ENCODE measurements around the gene METTL13.

Gene METTL13

DNA sequence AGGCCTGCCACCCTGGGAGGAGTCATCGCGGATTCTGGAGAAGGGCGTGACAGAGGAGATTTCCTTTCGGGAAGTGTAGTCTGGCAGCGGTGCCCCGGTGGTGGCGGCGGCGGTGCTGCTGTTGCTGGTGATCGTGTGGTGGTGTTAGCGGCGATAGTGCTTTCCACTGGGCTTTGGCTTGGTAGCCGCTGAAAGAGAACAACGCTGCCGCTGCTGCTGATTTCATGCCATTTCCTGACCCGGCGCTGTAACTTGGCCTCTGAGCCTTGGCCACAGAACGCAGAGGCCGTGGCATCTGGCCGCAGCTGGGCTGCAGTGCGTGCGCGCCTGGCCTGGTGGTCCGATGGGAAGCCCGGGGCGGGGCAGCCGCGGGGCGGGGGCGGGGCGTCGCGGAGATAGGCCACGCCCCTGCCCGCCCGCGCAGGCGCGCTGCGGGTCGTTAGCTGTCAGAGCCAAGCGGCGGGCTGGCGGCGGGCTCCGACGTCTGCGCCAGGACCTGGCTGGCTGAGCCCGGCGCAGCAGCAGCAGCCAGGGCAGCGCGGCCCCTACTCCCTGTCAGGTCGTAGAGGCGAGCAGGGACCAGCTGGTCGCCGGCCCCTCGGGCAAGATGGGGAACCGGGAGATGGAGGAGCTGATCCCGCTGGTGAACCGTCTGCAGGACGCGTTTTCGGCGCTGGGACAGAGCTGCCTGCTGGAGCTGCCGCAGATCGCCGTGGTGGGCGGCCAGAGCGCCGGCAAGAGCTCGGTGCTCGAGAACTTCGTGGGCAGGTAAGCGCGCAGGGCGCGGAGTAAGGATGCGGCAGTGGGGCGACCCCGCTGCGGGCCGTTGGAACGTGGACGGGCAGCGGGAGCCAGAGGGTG is 59.8 kb downstream of the METTL13 start, which contains the start of gene DNM3 (continued):
- peak; percentile 42; the same call in 1 of the 2 replicates for TF ChIP-seq ZNF449 (tag by site-specific recombination; IDR thresholded peaks at IDR 0.05)
- TF ChIP-seq ZNF2 (tag by site-specific recombination; IDR thresholded peaks at IDR 0.05): peak; percentile 67
- TF ChIP-seq, protein P1, sequence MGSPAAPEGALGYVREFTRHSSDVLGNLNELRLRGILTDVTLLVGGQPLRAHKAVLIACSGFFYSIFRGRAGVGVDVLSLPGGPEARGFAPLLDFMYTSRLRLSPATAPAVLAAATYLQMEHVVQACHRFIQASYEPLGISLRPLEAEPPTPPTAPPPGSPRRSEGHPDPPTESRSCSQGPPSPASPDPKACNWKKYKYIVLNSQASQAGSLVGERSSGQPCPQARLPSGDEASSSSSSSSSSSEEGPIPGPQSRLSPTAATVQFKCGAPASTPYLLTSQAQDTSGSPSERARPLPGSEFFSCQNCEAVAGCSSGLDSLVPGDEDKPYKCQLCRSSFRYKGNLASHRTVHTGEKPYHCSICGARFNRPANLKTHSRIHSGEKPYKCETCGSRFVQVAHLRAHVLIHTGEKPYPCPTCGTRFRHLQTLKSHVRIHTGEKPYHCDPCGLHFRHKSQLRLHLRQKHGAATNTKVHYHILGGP (tag by site-specific recombination; IDR thresholded peaks at IDR 0.05): no peak
- TF ChIP-seq, protein P2, sequence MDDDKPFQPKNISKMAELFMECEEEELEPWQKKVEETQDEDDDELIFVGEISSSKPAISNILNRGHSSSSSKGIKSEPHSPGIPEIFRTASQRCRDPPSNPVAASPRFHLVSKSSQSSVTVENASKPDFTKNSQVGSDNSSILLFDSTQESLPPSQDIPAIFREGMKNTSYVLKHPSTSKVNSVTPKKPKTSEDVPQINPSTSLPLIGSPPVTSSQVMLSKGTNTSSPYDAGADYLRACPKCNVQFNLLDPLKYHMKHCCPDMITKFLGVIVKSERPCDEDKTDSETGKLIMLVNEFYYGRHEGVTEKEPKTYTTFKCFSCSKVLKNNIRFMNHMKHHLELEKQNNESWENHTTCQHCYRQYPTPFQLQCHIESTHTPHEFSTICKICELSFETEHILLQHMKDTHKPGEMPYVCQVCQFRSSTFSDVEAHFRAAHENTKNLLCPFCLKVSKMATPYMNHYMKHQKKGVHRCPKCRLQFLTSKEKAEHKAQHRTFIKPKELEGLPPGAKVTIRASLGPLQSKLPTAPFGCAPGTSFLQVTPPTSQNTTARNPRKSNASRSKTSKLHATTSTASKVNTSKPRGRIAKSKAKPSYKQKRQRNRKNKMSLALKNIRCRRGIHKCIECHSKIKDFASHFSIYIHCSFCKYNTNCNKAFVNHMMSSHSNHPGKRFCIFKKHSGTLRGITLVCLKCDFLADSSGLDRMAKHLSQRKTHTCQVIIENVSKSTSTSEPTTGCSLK (tag by site-specific recombination; IDR thresholded peaks at IDR 0.05): no peak
- TF ChIP-seq ZNF510 (tag by site-specific recombination; IDR thresholded peaks at IDR 0.05; ENCODE audit: insufficient replicate concordance): no peak
- TF ChIP-seq ZSCAN18 (tag by site-specific recombination; IDR thresholded peaks at IDR 0.05): no peak
- peak; percentile 37 for TF ChIP-seq ZBTB20 (tag by site-specific recombination; IDR thresholded peaks at IDR 0.05)
- TF ChIP-seq ZXDB (tag by site-specific recombination; IDR thresholded peaks at IDR 0.05): no peak; the same call in 1 of the 2 replicates
- TF ChIP-seq, protein P3, sequence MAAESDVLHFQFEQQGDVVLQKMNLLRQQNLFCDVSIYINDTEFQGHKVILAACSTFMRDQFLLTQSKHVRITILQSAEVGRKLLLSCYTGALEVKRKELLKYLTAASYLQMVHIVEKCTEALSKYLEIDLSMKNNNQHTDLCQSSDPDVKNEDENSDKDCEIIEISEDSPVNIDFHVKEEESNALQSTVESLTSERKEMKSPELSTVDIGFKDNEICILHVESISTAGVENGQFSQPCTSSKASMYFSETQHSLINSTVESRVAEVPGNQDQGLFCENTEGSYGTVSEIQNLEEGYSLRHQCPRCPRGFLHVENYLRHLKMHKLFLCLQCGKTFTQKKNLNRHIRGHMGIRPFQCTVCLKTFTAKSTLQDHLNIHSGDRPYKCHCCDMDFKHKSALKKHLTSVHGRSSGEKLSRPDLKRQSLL (tag by site-specific recombination; IDR thresholded peaks at IDR 0.05): no peak
- TF ChIP-seq ZNF777 (tag by site-specific recombination; IDR thresholded peaks at IDR 0.05; ENCODE audit: borderline replicate concordance): peak; percentile 85; the same call in 1 of the 2 replicates
- TF ChIP-seq ZNF792 (tag by site-specific recombination; IDR thresholded peaks at IDR 0.05): no peak
- TF ChIP-seq ZNF670 (tag by site-specific recombination; IDR thresholded peaks at IDR 0.05; ENCODE audit: low read depth): no peak
- no peak for TF ChIP-seq ZNF571 (tag by site-specific recombination; IDR thresholded peaks at IDR 0.05)
- TF ChIP-seq ZNF488 (tag by site-specific recombination; IDR thresholded peaks at IDR 0.05): no peak
- no peak for TF ChIP-seq BCL11B (tag by site-specific recombination; IDR thresholded peaks at IDR 0.05; ENCODE audit: low read depth)
- TF ChIP-seq ZBTB7A (tag by site-specific recombination; IDR thresholded peaks at IDR 0.05; ENCODE audit: low read depth): no peak
- TF ChIP-seq ZNF202 (tag by site-specific recombination; IDR thresholded peaks at IDR 0.05; ENCODE audit: borderline replicate concordance): no peak
- TF ChIP-seq ZNF148 (tag by site-specific recombination; IDR thresholded peaks at IDR 0.05; ENCODE audit: borderline replicate concordance): no peak
- peak; percentile 92 for TF ChIP-seq ZNF600 (tag by site-specific recombination; IDR thresholded peaks at IDR 0.05)
- peak; percentile 29; the same call in 1 of the 2 replicates for TF ChIP-seq IKZF3 (tag by site-specific recombination; IDR thresholded peaks at IDR 0.05)
- TF ChIP-seq FEZF1 (tag by site-specific recombination; IDR thresholded peaks at IDR 0.05): 0 out of 2 replicates have a peak, but pooled peaks have one; percentile 46
- TF ChIP-seq ZBTB26 (tag by site-specific recombination; optimal IDR thresholded peaks at IDR 0.05): peak; percentile 88
- TF ChIP-seq ZNF423 (tag by site-specific recombination; IDR thresholded peaks at IDR 0.05): no peak
- no peak for TF ChIP-seq MEIS1 (CRISPR knock-in tag; IDR thresholded peaks at IDR 0.05; ENCODE audit: borderline replicate concordance)
- no peak for TF ChIP-seq ZNF140 (tag by site-specific recombination; IDR thresholded peaks at IDR 0.05)
- no peak for TF ChIP-seq ZNF114 (tag by site-specific recombination; IDR thresholded peaks at IDR 0.05)

All from HEK293 (cell line).